Retinal pigment epithelial cell (primary cell): ENCODE data around the gene ITGA2B.
"Not testable (repeated sequence)": the region's sequence is repeated elsewhere in the genome, so short reads cannot be mapped to it uniquely, and the experiment has no call there.

Experiments used
- DNase-seq: peaks from one replicate; pipeline ENCODE4 v3.0.0-alpha.2; 2010; ENCODE audit warnings: low read depth
- H3K4me3 ChIP-seq: 2 replicates; pipeline ENCODE4 v1.5.1; 2011; ENCODE audit warnings: mild to moderate bottlenecking, low read length, control low read depth, moderate library complexity
- TF ChIP-seq, protein P1 (sequence below): conservative IDR thresholded peaks from 2 replicates; pipeline ENCODE4 v1.5.1; 2011; ENCODE audit warnings: low read depth, low read length, control low read depth, inconsistent platforms

The ITGA2B gene

DNA sequence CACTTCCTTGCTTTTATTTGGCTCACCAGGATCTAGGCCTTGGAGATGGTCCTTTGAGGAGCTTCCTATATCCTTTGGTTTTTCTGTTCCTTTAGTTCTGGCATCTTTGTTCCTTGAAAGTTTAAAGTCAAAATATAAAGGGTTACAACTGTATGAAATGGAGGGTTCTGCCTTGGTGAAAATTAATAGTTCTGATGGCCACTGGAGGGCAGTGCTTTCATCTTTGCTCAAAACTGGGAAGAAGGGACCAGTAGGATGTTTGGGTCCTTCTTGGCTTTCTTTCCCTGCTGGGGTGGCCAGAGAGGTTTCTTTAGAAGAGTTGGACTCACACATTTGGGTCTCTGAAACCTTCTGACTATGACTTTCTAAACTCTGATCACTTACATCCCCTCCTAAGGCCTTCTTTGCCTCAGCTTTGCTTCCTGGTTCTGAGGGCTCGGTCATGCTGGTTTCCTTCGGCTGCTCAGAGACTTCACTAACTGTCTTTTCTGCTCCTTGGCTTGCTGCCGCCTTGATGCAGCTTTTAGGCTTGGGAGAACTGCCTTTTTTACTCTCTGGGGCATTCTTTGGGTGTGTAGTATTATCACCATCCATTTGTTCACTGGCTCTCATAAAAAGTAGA lies 10.9 kb upstream of the ITGA2B start:
- no peak overlapping the region for H3K4me3 ChIP-seq
- TF ChIP-seq, protein P1, sequence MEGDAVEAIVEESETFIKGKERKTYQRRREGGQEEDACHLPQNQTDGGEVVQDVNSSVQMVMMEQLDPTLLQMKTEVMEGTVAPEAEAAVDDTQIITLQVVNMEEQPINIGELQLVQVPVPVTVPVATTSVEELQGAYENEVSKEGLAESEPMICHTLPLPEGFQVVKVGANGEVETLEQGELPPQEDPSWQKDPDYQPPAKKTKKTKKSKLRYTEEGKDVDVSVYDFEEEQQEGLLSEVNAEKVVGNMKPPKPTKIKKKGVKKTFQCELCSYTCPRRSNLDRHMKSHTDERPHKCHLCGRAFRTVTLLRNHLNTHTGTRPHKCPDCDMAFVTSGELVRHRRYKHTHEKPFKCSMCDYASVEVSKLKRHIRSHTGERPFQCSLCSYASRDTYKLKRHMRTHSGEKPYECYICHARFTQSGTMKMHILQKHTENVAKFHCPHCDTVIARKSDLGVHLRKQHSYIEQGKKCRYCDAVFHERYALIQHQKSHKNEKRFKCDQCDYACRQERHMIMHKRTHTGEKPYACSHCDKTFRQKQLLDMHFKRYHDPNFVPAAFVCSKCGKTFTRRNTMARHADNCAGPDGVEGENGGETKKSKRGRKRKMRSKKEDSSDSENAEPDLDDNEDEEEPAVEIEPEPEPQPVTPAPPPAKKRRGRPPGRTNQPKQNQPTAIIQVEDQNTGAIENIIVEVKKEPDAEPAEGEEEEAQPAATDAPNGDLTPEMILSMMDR = peak; percentile 64
- no peak for DNase-seq

DNA sequence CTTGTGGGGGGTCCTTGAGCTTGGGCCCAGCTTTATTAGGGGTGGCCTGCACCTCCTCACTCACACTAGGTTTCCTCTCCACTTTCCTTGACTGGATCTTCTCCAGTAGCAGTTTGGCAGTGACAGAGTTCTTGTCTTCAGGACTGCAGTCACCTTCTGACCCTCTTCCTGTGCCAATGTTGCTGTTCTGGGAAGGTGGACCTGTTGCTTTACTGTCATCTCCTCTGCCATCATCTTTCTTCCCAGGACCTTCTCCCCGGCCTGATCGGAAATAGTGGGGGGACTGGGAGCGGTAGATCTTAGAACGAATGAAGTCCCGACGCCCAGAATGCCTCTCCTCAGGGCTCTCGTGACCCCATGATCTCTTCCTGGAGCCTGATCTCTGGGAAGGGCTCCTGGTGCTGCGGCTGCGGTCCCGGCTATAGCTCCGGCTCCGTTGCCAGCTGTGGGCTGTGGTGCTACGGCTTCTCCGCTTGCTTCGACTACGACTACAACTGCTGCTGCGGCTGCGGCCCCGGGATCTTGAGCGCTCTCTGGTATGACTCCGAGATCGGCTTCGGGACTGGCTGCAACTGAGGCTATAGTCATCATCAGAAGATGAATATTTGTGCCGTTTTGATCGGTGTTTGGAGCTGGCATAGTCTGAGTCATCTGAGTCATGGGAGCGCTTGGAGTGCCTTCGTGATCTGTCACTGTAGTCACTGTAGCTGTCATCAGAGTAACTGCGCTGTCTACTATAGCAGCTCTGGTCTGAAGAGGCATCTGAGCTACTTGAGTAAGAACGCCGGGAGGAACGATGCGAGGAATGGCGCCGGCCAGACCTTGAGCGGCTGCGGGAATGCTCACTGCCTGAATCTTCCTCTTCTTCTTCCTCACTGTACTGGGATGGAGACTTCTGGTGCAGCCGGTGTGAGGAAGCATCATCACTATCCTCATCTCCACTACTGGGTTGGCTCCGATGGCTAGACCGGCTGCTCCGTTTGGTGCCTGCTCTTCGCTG lies 9.5 kb upstream of the ITGA2B start:
- DNase-seq = no peak
- TF ChIP-seq, protein P1 = no peak
- no peak overlapping the region for H3K4me3 ChIP-seq

DNA sequence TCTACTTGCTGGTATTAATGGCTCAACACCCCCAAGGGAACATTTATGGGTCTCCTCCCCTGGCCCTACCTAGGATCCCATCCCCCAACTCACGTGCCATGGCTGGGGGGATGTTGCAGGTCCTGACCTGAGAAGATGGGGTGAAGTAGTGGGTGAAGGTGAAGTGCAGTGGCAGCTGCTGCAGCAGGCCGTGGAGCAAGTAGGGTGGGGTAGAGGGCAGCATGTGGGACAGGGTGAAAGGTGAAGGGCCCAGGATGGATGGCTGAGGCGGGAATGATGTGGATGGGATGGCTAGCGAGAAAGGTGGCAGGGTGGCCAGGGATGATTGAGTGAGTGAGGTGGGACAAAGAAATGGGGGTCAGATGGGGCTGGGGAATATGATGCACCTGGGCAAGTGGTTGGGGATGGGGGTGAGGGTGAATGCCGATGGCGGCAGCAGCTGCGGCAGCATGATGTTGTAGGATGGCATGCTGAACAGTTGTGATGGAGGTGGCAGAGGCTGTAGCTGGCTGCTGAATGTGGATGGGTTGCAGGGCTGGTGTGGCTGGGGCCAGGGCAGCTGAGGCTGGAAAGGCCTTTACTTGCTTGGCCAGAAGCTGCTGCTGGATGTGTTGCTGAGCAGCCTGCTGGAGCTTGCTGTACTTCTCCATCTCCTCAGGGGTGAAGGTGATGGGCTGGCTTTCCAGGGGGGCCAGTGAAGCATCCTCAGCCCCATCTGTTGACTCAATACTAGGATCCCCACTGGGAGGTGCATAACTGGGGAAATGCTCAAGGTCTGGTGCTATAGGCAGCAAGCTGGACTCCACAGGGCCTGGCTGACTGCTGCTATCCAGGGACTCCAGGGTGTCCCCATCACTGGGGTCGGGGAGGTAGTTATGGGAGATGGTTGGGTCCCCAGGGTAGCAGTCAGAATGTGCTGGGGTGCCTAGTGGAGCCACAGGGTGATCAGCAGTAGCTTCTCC lies 8.3 kb upstream of the ITGA2B start:
- H3K4me3 ChIP-seq = no peak overlapping the region
- TF ChIP-seq, protein P1 = no peak
- DNase-seq = no peak

DNA sequence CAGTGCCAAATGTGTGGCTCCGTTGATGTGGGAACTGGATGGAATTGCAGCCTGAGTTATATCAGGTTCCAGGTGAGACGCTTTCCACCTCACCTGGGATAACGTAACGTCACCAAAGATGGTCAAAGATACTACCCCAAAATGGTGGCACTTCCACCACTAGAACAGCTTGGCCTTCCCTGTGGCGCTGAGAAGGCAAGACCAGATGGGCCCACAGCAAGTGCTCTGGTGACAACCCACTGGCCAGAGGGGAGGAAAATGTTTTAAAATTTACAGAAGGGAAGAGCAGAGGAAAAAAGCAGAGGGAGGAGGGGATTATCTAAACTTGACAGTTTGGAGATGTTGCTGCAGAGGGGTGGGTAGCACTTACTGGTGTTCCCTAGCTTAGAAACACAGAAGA lies 7.5 kb upstream of the ITGA2B start:
- H3K4me3 ChIP-seq = no peak overlapping the region
- TF ChIP-seq, protein P1 = no peak
- no peak for DNase-seq

DNA sequence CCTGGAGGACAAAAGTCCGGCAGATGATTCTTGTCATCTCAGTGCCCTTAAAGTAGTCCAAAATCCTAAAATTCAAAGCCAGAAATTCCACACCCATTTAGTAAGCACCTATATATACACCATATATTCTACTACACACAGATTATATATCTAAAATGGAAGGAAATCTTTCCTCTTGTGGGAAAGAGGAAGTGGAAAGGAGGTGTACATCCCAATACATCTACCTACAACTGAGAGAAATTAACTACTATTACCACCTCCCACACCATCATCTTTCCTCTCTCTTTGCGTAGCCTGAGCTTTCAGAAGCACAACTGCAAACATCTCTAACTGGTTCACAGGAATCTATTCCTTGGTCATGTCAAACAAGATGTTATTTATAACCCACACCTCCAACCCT lies 5.4 kb upstream of the ITGA2B start:
- no peak overlapping the region for H3K4me3 ChIP-seq
- DNase-seq = no peak
- TF ChIP-seq, protein P1 = no peak

DNA sequence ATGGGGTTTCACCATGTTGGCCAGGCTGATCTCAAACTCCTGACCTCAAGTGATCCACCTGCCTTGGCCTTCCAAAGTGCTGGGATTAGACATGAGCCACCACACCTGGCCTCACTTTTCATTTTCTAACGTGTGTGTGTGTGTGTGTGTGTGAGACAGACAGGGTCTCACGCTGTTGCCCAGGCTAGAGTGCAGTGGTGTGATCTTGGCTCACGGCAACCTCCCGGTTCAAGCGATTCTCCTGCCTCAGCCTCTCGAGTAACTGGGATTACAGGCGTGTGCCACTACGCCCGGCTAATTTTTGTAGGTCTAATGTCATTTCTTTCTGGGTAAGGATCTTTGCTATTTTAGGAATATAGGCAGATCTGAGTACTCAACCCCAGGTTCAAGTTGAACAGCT lies 4.7 kb upstream of the ITGA2B start:
- not testable (repeated sequence) for DNase-seq, H3K4me3 ChIP-seq
